ENCODE data around the gene ZCCHC14. TPM values are rescaled to one million over a fixed set of nuclear protein-coding genes. Genes with fewer than 3 reads are reported as not detected.

ZCCHC14 gene
- total and polyA plus RNA-seq, 2 of the 8 experiments (the other 6 are each of a cell fraction or from before 2014, with no cell fraction given): 8.2 to 28.2 TPM

GRCh38 chr16:87359121-87359520, 133.7 kb downstream of the ZCCHC14 start (continued):
- TF ChIP-seq E2F6 (IDR thresholded peaks at IDR 0.05) (no peak), JUND (IDR thresholded peaks at IDR 0.05; ENCODE audit: low read length) (no peak), CBX8 (IDR thresholded peaks at IDR 0.05; ENCODE audit: borderline replicate concordance, low read depth, low read length) (no peak), SAP30 (IDR thresholded peaks at IDR 0.05; ENCODE audit: insufficient read depth, insufficient replicate concordance, low read length) (no peak), POU5F1 (IDR thresholded peaks at IDR 0.05; ENCODE audit: low read depth, low read length) (no peak), SIX5 (IDR thresholded peaks at IDR 0.05; ENCODE audit: low read depth, low read length) (no peak)
